Trophoblast cell (in vitro differentiated cells and primary cell): ENCODE results near the gene NMNAT3.
A peak's percentile ranks its signal among the peaks of the same experiment; 100 is the strongest.

Experiments used
- DNase-seq, 2 donors: peaks; one replicate each; pipeline ENCODE4 v3.0.0-alpha.2; 2016
- H2AFZ ChIP-seq: 2 replicates; pipeline ENCODE4 v1.6.1; 2013; ENCODE audit warnings: low read length, moderate library complexity, mild to moderate bottlenecking; ENCODE audit not compliant: insufficient read depth, poor library complexity
- H2AK5ac ChIP-seq: 2 replicates; pipeline ENCODE4 v1.6.1; 2013; ENCODE audit warnings: mild to moderate bottlenecking, low read length
- H2BK120ac ChIP-seq: 2 replicates; pipeline ENCODE4 v1.6.1; 2013; ENCODE audit warnings: low read length, mild to moderate bottlenecking, moderate library complexity; ENCODE audit not compliant: insufficient read depth, poor library complexity
- H2BK12ac ChIP-seq: 2 replicates; pipeline ENCODE4 v1.6.1; 2013; ENCODE audit warnings: mild to moderate bottlenecking, low read length, moderate library complexity
- H2BK5ac ChIP-seq: 2 replicates; pipeline ENCODE4 v1.6.1; 2013; ENCODE audit warnings: low read length, low read depth, moderate library complexity, mild to moderate bottlenecking; ENCODE audit not compliant: poor library complexity
- H3K14ac ChIP-seq: 2 replicates; pipeline ENCODE4 v1.6.1; 2013; ENCODE audit warnings: mild to moderate bottlenecking, low read length
- H3K18ac ChIP-seq: 2 replicates; pipeline ENCODE4 v1.6.1; 2013; ENCODE audit warnings: mild to moderate bottlenecking, low read length
- H3K23ac ChIP-seq: 2 replicates; pipeline ENCODE4 v1.6.1; 2013; ENCODE audit warnings: low read length
- H3K27ac ChIP-seq: 2 replicates; pipeline ENCODE4 v1.5.1; 2013; ENCODE audit warnings: low read depth, mild to moderate bottlenecking, inconsistent platforms, low read length, moderate library complexity
- H3K27me3 ChIP-seq: 2 replicates; pipeline ENCODE4 v1.6.1; 2013; ENCODE audit warnings: inconsistent platforms, mild to moderate bottlenecking, low read length, moderate library complexity; ENCODE audit not compliant: insufficient read depth
- H3K36me3 ChIP-seq, 2 experiments: 1 replicate in 1 of 2; 2 replicates in 1 of 2; pipeline ENCODE4 v1.6.1; 2013; ENCODE audit warnings: low read length in 2 of 2, mild to moderate bottlenecking in 2 of 2, moderate library complexity in 1 of 2; ENCODE audit not compliant: insufficient read depth in 2 of 2, control insufficient read depth in 1 of 2
- H3K4ac ChIP-seq: 2 replicates; pipeline ENCODE4 v1.6.1; 2013; ENCODE audit warnings: low read depth, mild to moderate bottlenecking, low read length, moderate library complexity
- H3K4me1 ChIP-seq, 2 experiments: 1 replicate in 1 of 2; 2 replicates in 1 of 2; pipeline ENCODE4 v1.6.1; 2013; ENCODE audit warnings: low read length in 2 of 2, mild to moderate bottlenecking in 2 of 2, moderate library complexity in 1 of 2; ENCODE audit not compliant: insufficient read depth in 2 of 2, control insufficient read depth in 1 of 2
- H3K4me2 ChIP-seq: 2 replicates; pipeline ENCODE4 v1.6.1; 2013; ENCODE audit warnings: inconsistent platforms, mild to moderate bottlenecking, low read length, moderate library complexity
- H3K4me3 ChIP-seq: 2 replicates; pipeline ENCODE4 v1.5.1; 2013; ENCODE audit warnings: mild to moderate bottlenecking, low read depth, low read length, inconsistent platforms
- H3K79me1 ChIP-seq: one replicate; pipeline ENCODE4 v1.6.1; 2013; ENCODE audit warnings: low read length
- H3K79me2 ChIP-seq: 2 replicates; pipeline ENCODE4 v1.6.1; 2013; ENCODE audit warnings: low read length, mild to moderate bottlenecking; ENCODE audit not compliant: control insufficient read depth, insufficient read depth, poor library complexity
- H3K9ac ChIP-seq: 2 replicates; pipeline ENCODE4 v1.6.1; 2013; ENCODE audit warnings: mild to moderate bottlenecking, low read length
- H3K9me3 ChIP-seq: 2 replicates; pipeline ENCODE4 v1.6.1; 2013; ENCODE audit warnings: low read depth, mild to moderate bottlenecking, control low read depth, inconsistent platforms, low read length; ENCODE audit not compliant: insufficient read depth
- H4K12ac ChIP-seq: 2 replicates; pipeline ENCODE4 v1.6.1; 2013; ENCODE audit warnings: low read depth, mild to moderate bottlenecking, low read length, moderate library complexity
- H4K8ac ChIP-seq: 2 replicates; pipeline ENCODE4 v1.6.1; 2013; ENCODE audit warnings: low read depth, mild to moderate bottlenecking, low read length, moderate library complexity
- H4K91ac ChIP-seq: one replicate; pipeline ENCODE4 v1.6.1; 2013; ENCODE audit warnings: low read depth, mild to moderate bottlenecking, low read length, moderate library complexity
- WGBS: extraction: QIAGEN DNeasy Blood & Tissue Kit; methylation state at CpG from one replicate; pipeline ENCODE4 v1.1.7; 2013; ENCODE audit warnings: missing lambda C conversion rate; ENCODE audit not compliant: insufficient read length, insufficient coverage; ENCODE audit errors: extremely low coverage; 5-methylcytosine and 5-hydroxymethylcytosine counted together

Gene NMNAT3

DNA sequence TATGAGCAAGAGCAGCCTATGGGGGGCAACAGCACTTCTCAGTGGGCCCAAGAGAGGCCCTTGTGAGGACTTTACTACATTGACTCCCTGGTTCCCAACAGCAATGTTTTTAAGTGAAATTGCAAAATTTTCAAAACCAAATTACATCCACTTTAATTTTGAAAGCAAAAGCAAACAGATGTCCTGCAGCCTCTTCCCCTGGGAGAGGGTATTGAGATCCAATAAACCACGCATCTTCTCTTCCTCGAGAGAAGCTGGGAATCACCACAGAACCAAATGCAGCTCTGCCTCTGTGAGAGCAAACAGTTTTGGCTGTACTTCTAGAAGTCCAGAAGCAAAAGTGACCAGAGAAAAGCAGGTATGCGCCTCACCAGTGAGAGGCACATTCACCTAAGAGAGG is 25.2 kb downstream of the NMNAT3 start:
- no peak overlapping the region for H3K9ac ChIP-seq
- H2BK5ac ChIP-seq, result no peak overlapping the region
- H2AFZ ChIP-seq, result no peak overlapping the region
- no peak overlapping the region for H3K4me3 ChIP-seq
- no peaks in the 10 kb centered on the region for H3K36me3 ChIP-seq
- no peak overlapping the region for H2AK5ac ChIP-seq
- no peak overlapping the region for H4K91ac ChIP-seq
- H3K4me1 ChIP-seq, result no peaks in the 10 kb centered on the region
- H3K23ac ChIP-seq, result peak overlapping the region; percentile 47
- no peak overlapping the region for H2BK120ac ChIP-seq
- WGBS, result no CpG with 5 or more reads among the region's 3 CpGs
- no peaks in the 10 kb centered on the region for H3K79me1 ChIP-seq
- H3K14ac ChIP-seq, result no peak overlapping the region
- no peak for DNase-seq
- no peak overlapping the region for H3K4ac ChIP-seq
- H4K12ac ChIP-seq, result no peak overlapping the region
- H3K4me2 ChIP-seq, result no peak overlapping the region
- H2BK12ac ChIP-seq, result no peak overlapping the region
- H3K18ac ChIP-seq, result no peak overlapping the region
- no peak overlapping the region for H3K27ac ChIP-seq
- peaks cover 1% of the 10 kb centered on the region for H3K9me3 ChIP-seq
- no peaks in the 10 kb centered on the region for H3K79me2 ChIP-seq
- H3K27me3 ChIP-seq, result no peaks in the 10 kb centered on the region
- H4K8ac ChIP-seq, result no peak overlapping the region

DNA sequence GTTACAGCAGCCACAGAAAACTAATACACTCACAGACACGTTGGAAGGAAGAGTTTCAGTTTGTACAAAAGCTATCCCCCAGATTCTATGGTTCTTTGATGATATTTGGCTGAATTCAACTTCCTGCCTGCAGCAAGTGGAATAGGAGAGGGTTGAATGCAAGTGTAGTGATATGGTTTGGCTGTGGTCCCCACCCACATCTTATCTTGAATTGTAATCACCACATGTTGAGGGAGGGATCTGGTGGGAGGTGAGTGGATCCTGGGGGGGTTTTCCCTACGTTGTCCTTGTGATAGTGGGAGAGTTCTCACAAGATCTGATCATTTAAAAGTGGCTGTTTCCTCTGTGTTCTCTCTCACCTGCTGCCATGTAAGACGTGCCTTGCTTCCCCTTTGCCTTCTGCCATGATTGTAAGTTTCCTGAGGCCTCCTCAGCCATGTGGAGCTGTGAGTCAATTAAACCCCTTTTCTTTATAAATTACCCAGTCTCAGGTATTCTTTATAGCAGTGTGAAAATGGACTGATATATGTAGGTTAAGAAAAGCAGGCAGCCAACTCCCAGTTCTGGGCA is 29.8 kb downstream of the NMNAT3 start:
- Histone ChIP-seq H2BK120ac (no peak overlapping the region), H4K8ac (no peak overlapping the region), H4K12ac (no peak overlapping the region), H3K9me3 (no peaks in the 10 kb centered on the region), H3K4me2 (no peak overlapping the region), H4K91ac (no peak overlapping the region), H2BK12ac (no peak overlapping the region), H3K23ac (no peak overlapping the region), H3K9ac (no peak overlapping the region), H2BK5ac (no peak overlapping the region), H3K27ac (no peak overlapping the region), H2AK5ac (no peak overlapping the region), H3K18ac (no peak overlapping the region), H3K79me1 (no peaks in the 10 kb centered on the region), H3K14ac (no peak overlapping the region), H2AFZ (no peak overlapping the region), H3K27me3 (no peaks in the 10 kb centered on the region), H3K4me3 (no peak overlapping the region), H3K79me2 (no peaks in the 10 kb centered on the region), H3K4me1 (no peaks in the 10 kb centered on the region), H3K36me3 (no peaks in the 10 kb centered on the region), H3K4ac (no peak overlapping the region)
- no peak for DNase-seq
- WGBS, result no CpG with 5 or more reads among the region's 3 CpGs

DNA sequence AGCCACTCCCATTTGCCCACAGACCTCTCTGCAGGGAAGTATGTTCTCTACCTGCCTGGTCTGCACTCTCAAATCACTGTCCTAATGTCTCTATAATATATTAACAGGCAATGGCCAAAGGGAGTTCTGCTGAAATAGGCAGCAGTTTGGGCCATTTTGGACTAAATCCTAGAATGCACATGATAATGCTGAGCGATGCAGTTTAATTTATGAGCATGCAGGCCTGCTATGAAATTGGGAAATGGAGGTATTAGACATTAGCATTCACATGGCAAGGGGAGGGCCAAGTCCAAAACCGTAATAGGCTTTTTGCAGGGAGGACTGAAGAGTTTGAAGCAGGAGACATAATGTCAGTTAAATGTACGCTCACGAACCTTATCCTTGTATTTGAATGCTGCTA is 31.3 kb downstream of the NMNAT3 start:
- H3K79me1 ChIP-seq, result no peaks in the 10 kb centered on the region
- H3K4ac ChIP-seq, result no peak overlapping the region
- H3K14ac ChIP-seq, result no peak overlapping the region
- DNase-seq, result no peak
- H3K27me3 ChIP-seq, result no peaks in the 10 kb centered on the region
- H4K12ac ChIP-seq, result no peak overlapping the region
- H4K8ac ChIP-seq, result no peak overlapping the region
- H3K4me3 ChIP-seq, result no peak overlapping the region
- no peaks in the 10 kb centered on the region for H3K79me2 ChIP-seq
- no peak overlapping the region for H4K91ac ChIP-seq
- no peak overlapping the region for H3K23ac ChIP-seq
- WGBS, result no CpG with 5 or more reads among the region's 4 CpGs
- H2AFZ ChIP-seq, result no peak overlapping the region
- H2BK5ac ChIP-seq, result no peak overlapping the region
- no peak overlapping the region for H2AK5ac ChIP-seq
- H3K36me3 ChIP-seq, result no peaks in the 10 kb centered on the region
- H3K9ac ChIP-seq, result no peak overlapping the region
- no peak overlapping the region for H2BK120ac ChIP-seq
- no peak overlapping the region for H3K27ac ChIP-seq
- no peak overlapping the region for H3K18ac ChIP-seq
- no peak overlapping the region for H3K4me2 ChIP-seq
- no peaks in the 10 kb centered on the region for H3K4me1 ChIP-seq
- H2BK12ac ChIP-seq, result no peak overlapping the region
- no peaks in the 10 kb centered on the region for H3K9me3 ChIP-seq

DNA sequence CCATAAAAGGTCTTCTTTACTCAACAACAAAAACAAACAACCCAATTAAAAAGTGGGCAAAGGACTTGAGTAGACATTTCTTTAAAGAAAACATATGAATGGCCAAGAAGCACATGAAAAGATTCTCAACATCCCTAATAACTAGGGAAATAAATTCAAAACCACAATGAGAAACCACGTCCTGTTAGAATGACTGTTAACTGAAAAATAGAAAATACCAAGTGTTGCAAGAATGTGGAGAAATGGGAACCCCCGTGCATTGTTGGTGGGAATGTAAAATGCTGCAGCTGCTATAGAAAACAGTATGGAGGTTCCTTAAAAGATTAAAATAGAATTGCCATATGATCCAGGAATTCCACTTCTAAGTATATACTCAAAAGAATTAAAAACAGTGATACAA is 34.8 kb downstream of the NMNAT3 start:
- no CpG with 5 or more reads among the region's 2 CpGs for WGBS
- Histone ChIP-seq H2BK120ac (no peak overlapping the region), H2BK5ac (no peak overlapping the region), H3K9me3 (no peaks in the 10 kb centered on the region), H2AK5ac (no peak overlapping the region), H3K18ac (no peak overlapping the region), H4K91ac (no peak overlapping the region), H4K8ac (no peak overlapping the region), H2BK12ac (no peak overlapping the region), H3K23ac (no peak overlapping the region), H2AFZ (no peak overlapping the region), H3K27me3 (no peaks in the 10 kb centered on the region), H4K12ac (no peak overlapping the region), H3K27ac (no peak overlapping the region), H3K79me1 (no peaks in the 10 kb centered on the region), H3K79me2 (no peaks in the 10 kb centered on the region), H3K4me2 (no peak overlapping the region), H3K14ac (no peak overlapping the region), H3K9ac (no peak overlapping the region), H3K4ac (no peak overlapping the region), H3K4me1 (no peaks in the 10 kb centered on the region), H3K4me3 (no peak overlapping the region), H3K36me3 (no peaks in the 10 kb centered on the region)
- no peak for DNase-seq
